ENCODE data around the gene RNF40.
A peak's percentile ranks its signal among the peaks of the same experiment; 100 is the strongest.

RNF40 gene

DNA sequence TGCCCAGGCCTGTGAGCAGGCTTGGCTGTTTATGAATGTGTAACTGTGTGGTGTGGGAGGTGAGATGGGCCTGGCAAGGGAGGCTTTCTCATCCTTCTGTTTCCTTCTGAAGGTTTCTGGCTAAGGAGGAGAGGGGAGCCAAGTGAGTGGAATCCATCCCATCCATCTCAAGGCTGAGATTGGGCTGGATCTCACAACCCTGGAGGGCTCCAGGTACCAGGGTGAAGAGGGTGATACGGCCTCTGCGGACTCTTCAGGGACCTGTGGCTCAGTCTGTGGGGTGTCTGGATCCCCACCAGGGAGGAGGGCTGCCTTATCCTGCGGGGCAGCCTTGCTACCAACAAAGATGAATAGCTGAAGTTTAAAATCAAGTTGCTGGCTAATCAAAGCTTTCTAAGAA lies 17.9 kb downstream of the RNF40 start:
- FAIRE-seq (no peak), DNase-seq (ENCODE audit: insufficient read length, low spot score) (no peak)

DNA sequence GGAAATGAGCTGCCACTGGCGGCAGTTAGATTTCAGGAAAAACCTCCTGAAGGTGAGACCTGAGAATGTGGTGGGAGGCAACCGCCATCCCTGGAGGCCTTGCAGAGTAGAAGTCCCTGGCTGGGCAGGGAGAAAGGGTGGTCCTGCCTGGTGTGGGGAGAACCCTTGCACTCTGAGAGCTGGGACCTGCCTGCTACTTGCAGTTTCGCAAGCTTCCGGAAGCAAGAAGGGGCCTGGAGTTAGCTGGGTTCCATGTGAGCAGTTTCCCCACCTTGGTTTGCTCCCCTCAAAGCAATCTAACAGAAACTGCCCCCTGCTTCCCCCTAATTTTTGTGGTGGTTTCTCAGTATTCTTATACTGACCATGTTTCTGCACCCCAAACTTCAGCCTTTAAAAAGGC lies 18.4 kb downstream of the RNF40 start:
- no peak for DNase-seq (ENCODE audit: insufficient read length, low spot score)

DNA sequence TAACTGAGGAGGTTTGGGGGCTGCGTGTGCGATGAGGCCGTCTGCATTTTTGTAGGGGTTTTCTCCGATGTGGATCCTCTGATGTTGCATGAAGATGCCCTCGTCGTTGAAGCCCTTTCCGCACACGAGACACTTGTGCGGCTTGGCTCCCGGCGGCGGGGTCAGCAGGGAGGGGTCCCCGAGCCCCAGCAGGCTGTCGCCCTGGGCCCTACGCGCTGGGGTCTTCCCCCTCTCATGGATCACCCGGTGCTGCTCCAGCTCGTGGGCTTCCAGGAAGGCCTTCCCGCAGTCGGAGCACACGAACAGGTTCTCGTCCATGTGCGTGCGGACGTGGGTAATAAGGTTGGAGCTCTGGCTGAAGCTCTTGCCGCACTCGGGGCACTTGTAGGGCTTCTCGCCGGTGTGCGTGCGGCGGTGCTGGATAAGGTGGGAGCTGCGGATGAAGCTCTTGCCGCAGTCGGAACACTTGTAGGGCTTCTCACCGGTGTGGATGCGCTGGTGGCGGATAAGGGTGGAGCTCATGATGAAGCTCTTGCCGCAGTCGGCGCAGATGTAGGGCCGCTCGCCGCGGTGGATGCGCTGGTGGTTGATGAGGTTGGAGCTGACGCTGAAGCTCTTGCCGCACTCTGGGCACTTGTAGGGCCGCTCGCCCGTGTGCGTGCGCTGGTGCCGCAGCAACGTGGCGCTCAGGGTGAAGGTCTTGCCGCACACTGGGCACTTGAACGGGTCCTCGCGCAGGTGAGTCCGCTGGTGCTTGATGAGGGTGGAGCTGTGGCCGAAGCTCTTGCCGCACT lies 20.6 kb downstream of the RNF40 start:
- no peak for DNase-seq (ENCODE audit: insufficient read length, low spot score)
- FAIRE-seq: no peak

More for the DNA sequence above, 18.4 kb downstream of the RNF40 start:
- no peak for FAIRE-seq

DNA sequence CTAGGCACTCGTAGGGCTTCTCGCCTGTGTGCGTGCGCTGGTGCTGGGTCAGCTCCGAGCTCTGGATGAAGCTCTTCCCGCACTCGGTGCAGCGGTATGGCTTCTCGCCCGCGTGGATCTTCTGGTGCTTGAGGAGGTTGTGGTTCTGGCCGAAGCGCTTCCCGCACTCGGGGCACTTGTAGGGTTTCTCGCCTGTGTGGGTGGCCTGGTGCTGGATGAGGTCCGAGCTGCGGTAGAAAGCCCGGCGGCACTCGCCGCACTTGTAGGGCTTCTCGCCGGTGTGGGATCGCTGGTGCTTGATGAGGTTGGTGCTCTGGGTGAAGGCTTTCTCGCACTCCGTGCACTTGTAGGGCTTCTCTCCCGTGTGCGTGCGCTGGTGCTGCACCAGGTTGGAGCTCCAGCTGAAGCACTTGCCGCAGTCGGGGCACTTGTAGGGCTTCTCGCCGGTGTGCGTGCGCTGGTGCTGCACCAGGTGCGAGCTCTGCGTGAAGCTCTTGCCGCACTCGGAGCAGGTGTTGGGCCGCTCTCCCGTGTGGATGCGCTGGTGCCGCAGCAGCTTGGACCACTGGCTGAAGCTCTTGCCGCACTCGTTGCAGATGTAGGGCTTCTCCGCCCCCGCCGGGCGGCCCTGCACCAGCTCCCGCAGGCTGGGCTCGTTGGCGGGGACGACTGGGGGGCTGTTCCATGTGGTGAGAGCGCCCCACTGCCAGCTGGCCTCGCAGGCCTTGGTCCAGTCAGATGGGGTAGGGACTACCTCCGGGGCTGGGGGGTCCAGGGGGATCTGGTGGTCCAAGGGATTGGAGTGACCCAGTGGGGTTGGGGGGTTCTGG lies 21.4 kb downstream of the RNF40 start:
- no peak for DNase-seq (ENCODE audit: insufficient read length, low spot score)
- no peak for FAIRE-seq

DNA sequence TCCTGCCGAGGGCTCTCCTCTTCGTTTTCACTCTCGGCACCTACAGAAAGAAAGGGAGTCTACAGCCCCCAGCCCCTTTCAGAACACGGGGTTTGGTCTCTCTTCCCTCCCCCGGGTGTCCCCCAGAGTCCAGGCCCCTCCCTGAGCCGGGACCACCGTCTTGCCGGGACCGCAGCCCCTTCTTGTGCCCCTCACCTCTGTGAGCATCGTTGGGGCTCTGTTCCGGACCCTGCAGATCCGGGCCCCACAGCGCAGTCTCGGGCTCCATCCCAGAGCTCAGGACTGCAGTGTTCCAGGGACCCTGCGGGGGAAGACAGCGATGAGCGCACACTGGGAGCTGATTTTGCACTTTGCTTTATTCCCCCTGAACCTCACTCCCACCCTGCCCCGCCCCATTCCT lies 22.1 kb downstream of the RNF40 start:
- no peak for FAIRE-seq

DNA sequence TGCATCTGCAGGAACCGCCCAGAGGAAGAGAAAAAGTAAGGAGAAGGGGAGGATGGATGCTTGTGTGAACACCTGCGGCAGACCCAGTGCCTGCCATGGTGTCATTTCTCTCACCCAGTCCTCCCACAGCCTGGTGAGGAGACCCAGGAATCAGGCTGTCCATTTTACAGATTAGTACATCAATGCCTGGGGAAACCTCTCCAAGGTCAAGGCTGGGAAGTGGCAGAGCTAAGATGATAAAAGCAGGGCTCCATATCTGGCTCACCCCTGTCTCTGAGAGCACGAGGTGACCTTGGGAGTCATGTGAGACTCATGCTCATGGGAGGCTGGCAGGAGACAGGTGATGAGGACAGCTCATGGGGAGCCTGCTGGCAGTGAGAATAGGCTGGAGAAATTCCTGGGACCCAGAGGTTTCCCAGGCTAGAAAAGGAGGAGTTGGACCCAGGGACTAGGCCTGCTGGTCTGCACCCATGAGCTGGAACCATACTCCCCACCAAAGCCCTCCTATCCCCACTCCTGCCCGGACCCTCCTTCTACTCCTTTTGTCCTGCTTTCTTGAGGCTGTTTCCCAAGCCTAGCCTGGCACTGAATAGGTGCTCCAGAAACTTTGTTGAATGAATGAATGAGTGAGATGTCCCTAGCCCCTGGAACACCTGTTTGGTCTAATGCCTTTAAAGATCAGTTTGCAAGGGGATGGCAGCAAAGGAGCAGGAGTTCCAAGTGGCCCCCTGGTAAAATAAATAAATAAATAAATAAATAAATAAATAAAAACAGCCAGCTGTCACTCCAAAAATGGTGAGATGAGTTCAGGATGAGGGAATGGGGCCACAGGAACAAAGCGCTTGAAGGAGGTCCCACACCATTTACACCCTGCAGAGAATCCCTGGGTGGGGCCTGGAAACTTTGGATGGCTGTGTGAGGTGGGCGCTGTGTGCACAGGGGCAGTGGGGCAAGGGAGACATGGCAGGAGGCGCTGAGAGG lies 23.3 kb downstream of the RNF40 start:
- FAIRE-seq (peak; percentile 28), DNase-seq (ENCODE audit: insufficient read length, low spot score) (no peak)

More for the DNA sequence above, 22.1 kb downstream of the RNF40 start:
- no peak for DNase-seq (ENCODE audit: insufficient read length, low spot score)

DNA sequence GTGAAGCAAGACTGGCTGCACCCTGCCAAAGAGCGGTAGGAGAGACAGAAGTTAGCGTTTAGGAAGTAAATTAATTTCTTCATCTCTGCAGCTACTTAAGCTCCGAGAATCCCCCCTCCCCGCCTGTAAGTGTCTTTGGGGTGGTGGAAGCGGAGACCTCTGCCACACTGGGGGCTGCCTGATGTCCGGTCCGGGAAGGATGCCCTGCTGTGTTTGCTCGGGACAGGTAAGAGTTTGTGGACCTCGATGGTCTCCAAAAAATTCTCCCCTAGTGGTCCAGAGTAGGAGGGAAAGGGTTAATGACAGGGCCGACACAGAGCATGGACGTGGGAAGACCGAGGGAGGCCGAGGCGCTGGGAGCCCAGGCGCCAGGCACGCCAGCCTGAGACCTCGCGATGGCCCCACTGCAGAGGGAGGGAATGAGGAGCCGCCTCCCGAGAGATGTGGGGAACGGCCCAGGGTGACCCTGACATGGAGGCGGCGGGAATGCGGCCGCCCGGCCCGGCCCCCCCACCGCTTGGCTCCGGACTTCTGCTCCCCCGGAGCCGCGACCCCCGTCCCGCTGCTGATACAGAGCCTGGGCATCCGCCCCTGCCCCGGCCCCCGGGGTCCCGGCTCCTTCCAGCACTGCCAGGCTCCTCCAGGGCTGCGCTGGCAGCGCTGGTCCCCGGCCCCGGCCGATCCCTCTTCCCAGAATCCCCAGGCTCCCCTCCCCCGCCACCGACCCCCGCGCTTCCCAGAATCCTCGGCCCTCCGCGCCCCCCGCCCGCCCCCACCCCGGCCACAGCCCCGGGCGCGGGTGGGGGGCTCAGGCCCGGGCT lies 24.2 kb downstream of the RNF40 start:
- peak; percentile 58 for DNase-seq (ENCODE audit: insufficient read length, low spot score)
- FAIRE-seq: peak; percentile 64

DNA sequence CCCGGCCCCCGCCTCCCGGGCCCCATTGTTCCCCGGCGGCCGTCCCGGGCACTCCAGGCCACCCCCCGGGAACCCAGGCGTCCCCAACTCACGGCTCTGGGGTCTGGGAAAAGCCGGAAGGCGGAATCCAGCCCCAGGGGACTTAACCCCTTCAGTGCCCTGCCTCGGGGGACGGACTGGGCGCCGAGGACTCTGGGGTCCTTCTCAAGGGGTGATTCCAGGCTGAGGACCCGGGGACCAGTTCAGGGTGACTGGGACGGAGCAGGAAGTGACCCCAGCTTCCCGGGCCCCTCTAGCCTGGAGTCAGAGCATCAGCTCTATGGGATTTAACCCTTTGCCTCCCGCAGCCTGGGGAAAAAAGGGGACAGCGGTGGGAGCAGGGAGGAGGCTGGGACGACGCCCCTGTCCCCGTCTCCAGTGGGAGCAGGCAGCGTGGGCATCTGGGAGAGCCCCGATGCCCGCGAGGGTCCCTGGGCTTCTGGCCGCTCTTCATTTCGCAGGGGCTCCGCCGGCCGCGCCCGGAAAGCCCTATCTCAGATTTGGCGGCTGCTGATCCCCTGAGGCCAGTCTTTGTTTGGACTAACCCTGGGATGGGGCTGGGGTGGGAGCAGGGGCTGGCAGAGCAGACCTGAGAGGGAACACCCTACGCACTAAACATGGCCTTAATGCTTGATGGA lies 25.0 kb downstream of the RNF40 start, which contains the start of gene ZNF629:
Gene ZNF629 (minus strand): TSS at position 270 of the 677 bp plus-strand sequence. CDS start 2,723 bp downstream, outside the sequence.
- FAIRE-seq (peak; percentile 74), DNase-seq (ENCODE audit: insufficient read length, low spot score) (peak; percentile 91)

DNA sequence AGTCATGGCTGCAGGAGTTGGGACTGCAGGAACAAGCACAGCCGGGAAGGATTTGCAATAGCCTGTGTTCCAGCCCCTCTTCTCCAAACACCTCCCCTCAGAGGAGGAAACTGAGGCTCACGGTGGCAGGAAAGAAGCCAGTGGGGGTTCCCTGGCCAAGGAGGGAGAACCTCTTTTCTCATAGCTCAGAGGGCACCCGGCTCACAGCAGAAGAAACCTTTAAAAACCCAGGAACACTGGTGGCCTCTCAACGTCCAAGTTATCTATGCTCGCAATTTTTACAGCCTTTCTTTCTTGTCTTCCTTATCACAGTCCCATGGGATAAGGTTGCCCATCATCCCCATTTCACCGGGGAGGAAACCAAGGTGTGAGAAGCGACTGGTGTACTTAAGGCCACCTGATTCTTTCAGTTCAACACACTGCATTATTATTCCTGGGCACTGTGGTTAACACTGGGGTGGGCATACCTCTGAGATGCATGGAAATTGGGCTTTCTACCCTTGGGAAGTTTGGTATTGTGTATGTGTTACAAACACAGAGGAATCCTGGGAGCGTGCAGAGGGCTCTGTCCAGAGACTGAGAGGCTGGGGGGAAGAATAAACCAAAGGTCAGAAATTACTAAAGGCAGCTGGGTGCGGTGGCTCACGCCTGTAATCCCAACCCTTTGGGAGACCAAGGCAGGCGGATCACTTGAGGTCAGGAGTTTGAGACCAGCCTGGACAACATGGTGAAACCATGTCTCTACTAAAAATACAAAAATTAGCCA lies 25.7 kb downstream of the RNF40 start:
- DNase-seq (ENCODE audit: insufficient read length, low spot score) (no peak), FAIRE-seq (peak; percentile 76)

DNA sequence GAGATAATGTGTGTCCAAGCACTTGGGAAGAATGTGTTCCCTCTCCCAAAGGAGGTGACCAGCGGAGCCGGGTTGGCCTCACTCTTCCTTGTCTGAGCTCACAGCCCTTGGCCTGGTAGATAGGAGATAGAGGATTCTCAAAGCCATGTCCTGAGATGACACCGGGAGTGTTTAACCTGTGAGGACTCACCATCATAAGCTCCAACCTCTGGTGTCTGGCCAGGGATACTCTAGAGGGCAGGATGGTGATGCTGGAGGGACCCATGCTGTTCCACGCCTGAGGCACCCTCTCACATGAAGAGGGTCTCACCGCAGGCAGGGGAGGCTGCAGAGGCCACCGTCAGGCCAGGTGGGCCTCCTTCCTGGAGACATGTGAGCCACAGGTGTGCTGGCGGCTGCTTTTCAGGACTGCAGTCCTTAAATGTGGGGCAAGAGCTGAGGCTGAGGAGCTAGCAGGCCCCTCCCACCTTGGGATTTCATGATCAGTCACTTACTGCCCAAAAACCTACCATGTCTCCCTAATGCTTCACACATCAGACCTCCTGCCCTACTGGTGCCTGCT lies 31.5 kb downstream of the RNF40 start:
- no peak for DNase-seq (ENCODE audit: insufficient read length, low spot score)

DNA sequence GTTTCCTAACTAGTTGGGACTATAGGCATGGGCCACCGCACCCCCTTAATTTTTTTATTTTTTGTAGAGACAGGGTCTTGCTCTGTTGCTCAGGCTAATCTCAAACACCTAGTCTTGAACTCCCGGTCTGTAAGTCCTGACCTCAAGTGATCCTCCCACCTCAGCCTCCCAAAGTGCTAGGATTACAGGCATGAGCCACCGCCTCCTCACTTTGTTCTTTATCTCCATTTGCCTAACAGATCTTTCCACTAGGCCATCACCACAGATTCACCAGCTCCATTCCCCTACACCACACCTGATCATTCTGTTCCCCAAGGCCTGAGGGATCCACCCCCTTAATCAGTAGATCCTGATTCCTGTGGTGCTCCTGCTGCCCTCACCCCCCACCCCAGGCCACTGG lies 32.5 kb downstream of the RNF40 start:
- FAIRE-seq: no peak
- no peak for DNase-seq (ENCODE audit: insufficient read length, low spot score)

More for the DNA sequence above, 31.5 kb downstream of the RNF40 start:
- FAIRE-seq: no peak

DNA sequence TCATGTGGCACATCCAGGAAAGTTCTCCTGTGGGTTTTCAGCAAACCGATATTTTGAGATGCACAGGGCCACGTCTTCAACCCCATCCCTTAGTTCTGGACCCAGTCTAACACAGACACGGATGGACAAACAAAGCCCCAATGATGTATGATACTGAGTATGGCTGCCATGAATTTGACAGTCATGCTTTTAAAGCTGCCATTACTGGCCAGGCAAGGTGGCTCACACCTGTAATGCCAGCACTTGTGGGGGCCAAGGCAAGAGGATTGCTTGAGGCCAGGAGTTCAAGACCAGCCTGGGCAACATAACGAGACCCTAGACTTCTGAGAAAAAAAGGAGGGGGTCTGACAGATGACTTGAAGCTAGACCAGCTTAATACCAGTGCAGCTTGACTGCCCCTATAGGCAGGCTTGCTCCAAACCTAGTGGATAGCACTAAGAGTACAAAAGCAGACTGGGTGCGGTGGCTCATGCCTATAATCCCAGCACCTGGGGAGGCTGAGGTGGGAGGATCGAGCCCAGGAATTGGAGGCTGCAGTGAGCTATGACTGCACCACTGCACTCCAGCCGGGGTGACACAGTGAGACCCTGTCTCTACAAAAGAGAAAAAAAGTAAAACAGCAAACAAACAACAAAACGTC lies 35.7 kb downstream of the RNF40 start:
- DNase-seq (ENCODE audit: insufficient read length, low spot score): no peak

DNA sequence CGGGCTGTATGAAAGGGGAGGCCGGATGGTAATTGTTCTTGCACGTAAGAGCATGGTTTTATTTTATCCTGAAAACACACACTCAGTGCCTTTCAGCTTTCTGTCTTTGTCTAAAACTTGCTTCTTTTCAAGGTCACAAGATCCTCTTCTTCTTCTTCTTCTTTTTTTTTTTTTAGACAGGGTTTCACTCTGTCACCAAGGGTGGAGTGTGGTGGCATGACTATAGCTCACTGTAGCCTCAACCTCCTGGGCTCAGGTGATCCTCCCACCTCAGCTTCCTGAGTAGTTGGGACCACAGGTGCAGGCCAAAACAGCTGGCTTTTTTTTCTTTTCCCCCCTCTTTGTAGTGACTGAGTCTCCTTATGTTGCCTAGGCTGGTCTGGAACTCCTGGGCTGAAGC lies 40.8 kb downstream of the RNF40 start:
- no peak for DNase-seq (ENCODE audit: insufficient read length, low spot score)
- no peak for FAIRE-seq

More for the DNA sequence above, 35.7 kb downstream of the RNF40 start:
- peak; percentile 23 for FAIRE-seq

DNA sequence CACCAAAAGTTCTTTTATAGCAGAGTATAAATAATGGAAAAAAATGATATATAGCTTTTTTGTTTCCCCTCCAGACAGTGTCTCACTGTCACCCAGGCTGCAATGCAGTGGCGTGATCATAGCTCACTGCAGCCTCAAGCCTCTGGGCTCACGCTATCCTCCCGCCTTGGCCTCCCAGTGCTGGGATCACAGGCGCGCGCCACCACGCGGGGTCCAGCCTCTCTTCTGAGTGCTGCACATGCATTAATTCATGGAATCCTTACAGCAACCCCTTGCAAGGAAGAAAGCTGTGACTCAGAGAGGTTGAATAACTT lies 42.9 kb downstream of the RNF40 start:
- FAIRE-seq: no peak
- DNase-seq (ENCODE audit: insufficient read length, low spot score): no peak

DNA sequence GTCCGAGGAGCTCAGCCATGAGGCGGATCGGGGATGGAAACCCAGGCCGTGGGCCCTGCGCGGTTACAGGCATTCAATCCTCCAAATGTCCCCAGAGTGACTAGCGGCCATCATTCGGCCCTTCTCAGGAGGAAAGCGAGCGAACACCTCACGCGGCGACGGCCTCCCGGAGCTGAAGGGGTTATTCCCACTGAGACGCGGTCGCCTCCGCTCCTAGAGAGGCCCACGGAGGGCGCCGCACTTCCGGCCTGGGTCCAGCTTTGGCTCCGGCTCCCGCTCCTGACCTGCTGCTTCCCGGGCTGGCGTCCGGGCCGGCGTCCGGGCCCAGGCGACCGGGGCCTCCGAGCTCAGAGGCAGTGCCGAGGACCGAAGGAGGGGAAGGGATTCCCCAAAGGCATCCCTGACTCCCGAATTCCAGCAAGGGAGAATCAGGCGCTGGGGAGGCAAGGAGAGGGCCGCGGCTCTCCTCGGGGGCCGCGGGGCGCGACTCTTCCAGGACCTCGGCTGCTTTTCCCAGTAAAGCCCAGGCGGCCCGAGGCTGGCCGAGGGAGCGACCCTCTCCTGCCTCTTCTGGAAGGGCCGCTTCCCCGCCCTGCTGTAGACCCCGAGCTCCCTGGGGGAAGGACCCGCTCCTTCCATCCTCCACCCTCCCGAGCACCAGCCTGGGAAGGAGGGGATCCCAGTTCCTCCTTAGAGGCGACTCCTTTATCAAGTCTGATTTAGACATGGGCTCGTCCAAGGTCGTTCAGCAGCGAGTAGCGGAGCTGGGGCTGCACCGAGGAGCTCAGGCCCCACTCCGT lies 43.4 kb downstream of the RNF40 start:
- peak; percentile 60 for FAIRE-seq

DNA sequence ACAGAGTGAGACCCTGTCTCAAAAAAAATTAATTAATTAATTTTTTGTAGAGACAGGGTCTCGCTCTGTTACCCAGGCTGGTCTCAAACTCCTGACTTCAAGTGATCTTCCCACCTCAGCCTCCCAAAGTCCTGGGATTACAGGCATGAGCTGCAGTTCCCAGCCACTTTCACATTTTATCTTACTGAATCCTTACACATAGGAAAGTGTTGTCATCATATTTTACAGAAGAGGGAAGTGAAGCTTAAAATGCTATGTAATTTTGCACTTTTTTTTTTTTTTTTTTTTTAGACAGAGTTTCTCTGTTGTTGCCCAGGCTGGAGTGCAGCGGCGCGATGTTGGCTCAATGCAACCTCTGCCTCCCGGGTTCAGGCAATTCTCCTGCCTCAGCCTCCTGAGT lies 46.0 kb downstream of the RNF40 start:
- no peak for DNase-seq (ENCODE audit: insufficient read length, low spot score)

More for the DNA sequence above, 43.4 kb downstream of the RNF40 start:
- DNase-seq (ENCODE audit: insufficient read length, low spot score): peak; percentile 93

More for the DNA sequence above, 46.0 kb downstream of the RNF40 start:
- FAIRE-seq: no peak

All from HTR-8/SVneo (cell line).